ENCODE data around the gene KDM4C. TPM values are rescaled to one million over a fixed set of nuclear protein-coding genes. Genes with fewer than 3 reads are reported as not detected.

The KDM4C gene
- total and polyA plus RNA-seq, 11 donors: 4.4 to 19.9 (median 13.3) TPM

GRCh38 chr9:6758248-6758497 lies 400 bp downstream of the KDM4C start:
- intact Hi-C loops (cut with DNase I): loop anchor here in 4 of 10 donors (5.0 to 10.0 kb wide), 3 partner anchors 53 to 346 kb away; partner anchors contain the start of gene UHRF2 (in 1 of the 4)
- Histone ChIP-seq H3K27ac (peak overlapping the region; percentile 90 to 99 (median 98)), H3K36me3 (no peaks in the 10 kb centered on the region), H3K4me1 (peaks cover 0 to 16% (median 8%) of the 10 kb centered on the region in 12 donors), H3K4me3 (peak overlapping the region; percentile 62 to 99 (median 90)), H3K27me3 (no peaks in the 10 kb centered on the region), H3K9me3 (peaks cover 0 to 2% (median 0%) of the 10 kb centered on the region in 12 donors)
- no peak for DNase-seq
- TF ChIP-seq POLR2A (IDR thresholded peaks at IDR 0.05) (no peak), CTCF (IDR thresholded peaks at IDR 0.05) (no peak)
- WGBS, 4 donors: 0 to 1% (median 0%) methylated on average over 9 to 35 of the region's 35 CpGs; no CpG with 5 or more reads in 1 of the 4 donors
- peak in 3 of 4 donors; percentile 14 to 51 (median 48) for ATAC-seq

GRCh38 chr9:6758498-6759184 lies 868 bp downstream of the KDM4C start:
- Histone ChIP-seq H3K9me3 (peaks cover 0 to 4% (median 0%) of the 10 kb centered on the region in 12 donors), H3K4me3 (peak overlapping the region; percentile 62 to 99 (median 90)), H3K4me1 (peaks cover 0 to 16% (median 8%) of the 10 kb centered on the region in 12 donors), H3K36me3 (no peaks in the 10 kb centered on the region), H3K27me3 (no peaks in the 10 kb centered on the region), H3K27ac (peak overlapping the region; percentile 90 to 99 (median 98))
- DNase-seq: peak; percentile 35 to 80 (median 56)
- intact Hi-C loops (cut with DNase I): loop anchor here in 4 of 10 donors (5.0 to 10.0 kb wide), 3 partner anchors 54 to 346 kb away; partner anchors contain the start of gene UHRF2 (in 1 of the 4)
- peak in 3 of 4 donors; percentile 27 to 55 (median 43) for ATAC-seq
- TF ChIP-seq CTCF (IDR thresholded peaks at IDR 0.05): no peak
- no peak for TF ChIP-seq POLR2A (IDR thresholded peaks at IDR 0.05)
- WGBS, 4 donors: 0 to 1% (median 1%) methylated on average over 28 to 42 of the region's 42 CpGs

GRCh38 chr9:6759185-6759977 lies 1.6 kb downstream of the KDM4C start:
- Histone ChIP-seq H3K9me3 (peaks cover 0 to 4% (median 0%) of the 10 kb centered on the region in 12 donors), H3K4me3 (peak overlapping the region; percentile 62 to 99 (median 90)), H3K4me1 (peaks cover 0 to 19% (median 11%) of the 10 kb centered on the region in 12 donors), H3K36me3 (no peaks in the 10 kb centered on the region), H3K27ac (peak overlapping the region in 10 of 12 donors; percentile 96 to 99 (median 98)), H3K27me3 (no peaks in the 10 kb centered on the region)
- intact Hi-C loops (cut with DNase I): loop anchor here in 4 of 10 donors (5.0 to 10.0 kb wide), 3 partner anchors 55 to 347 kb away; partner anchors contain the start of gene UHRF2 (in 1 of the 4)
- DNase-seq (no peak), ATAC-seq (no peak)
- TF ChIP-seq CTCF (IDR thresholded peaks at IDR 0.05) (no peak), POLR2A (IDR thresholded peaks at IDR 0.05) (no peak)
- 36 to 50% (median 48%) methylated on average over 27 of the region's 27 CpGs for WGBS, 4 donors

GRCh38 chr9:6761306-6761705 lies 3.5 kb downstream of the KDM4C start:
- peaks cover 0 to 28% (median 16%) of the 10 kb centered on the region in 12 donors for H3K4me1 ChIP-seq
- DNase-seq: no peak
- no peaks in the 10 kb centered on the region for H3K27me3 ChIP-seq
- no peak for ATAC-seq
- H3K9me3 ChIP-seq: peaks cover 0 to 4% (median 0%) of the 10 kb centered on the region in 12 donors
- intact Hi-C loops (cut with DNase I): no loop called here
- no peaks in the 10 kb centered on the region for H3K36me3 ChIP-seq
- 76 to 95% (median 85%) methylated on average over 4 of the region's 4 CpGs for WGBS, 4 donors
- H3K4me3 ChIP-seq: no peak overlapping the region
- H3K27ac ChIP-seq: no peak overlapping the region
- no peak for TF ChIP-seq CTCF (IDR thresholded peaks at IDR 0.05)
- no peak for TF ChIP-seq POLR2A (IDR thresholded peaks at IDR 0.05)

Data from heart left ventricle (tissue), 16 donors.